GM12872 (cell line): ENCODE results near the gene LRRC1.

Source experiments
- TF ChIP-seq, protein P1 (sequence below): IDR thresholded peaks from 3 replicates; pipeline ENCODE4 v1.5.1; 2011; ENCODE audit warnings: low read depth, mild to moderate bottlenecking, low read length, moderate library complexity; ENCODE audit not compliant: insufficient read depth

The LRRC1 gene

DNA sequence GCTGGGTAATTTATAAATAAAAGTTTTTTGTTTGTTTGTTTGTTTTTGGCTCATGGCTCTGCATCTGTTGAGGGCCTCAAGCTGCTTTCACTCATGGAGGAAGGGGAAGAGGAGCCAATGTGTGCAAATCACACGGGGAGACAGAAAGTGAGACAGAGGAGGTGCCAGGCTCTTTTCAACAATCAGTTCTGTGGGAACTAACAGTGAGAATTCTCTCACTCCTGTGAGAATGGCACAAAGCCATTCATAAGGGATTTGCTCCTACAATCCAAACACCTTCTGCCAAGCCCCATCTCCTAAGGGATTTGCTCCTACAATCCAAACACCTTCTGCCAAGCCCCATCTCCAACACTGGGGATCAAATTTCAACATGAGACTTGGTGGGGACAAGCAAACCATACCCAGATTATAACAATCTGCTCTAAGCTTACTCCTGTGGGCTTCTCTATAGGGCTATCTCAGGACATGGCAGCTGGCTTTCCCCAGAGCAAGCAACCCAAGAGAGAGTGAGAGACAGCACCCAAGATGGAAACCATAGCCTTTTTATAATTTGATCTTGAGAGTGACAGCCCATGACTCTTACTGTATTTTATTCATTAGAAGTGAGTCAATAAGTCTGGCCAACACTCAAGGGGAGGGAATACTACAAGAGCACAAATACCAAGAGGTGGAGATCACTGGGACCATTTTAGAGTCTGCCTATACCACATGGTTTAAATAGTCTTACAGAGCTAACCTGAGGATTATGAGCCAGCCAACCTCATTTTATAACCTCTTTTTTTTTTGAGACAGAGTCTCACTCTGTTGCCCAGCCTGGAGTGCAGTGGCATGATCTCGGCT, 22.8 kb upstream of the LRRC1 start:
- TF ChIP-seq, protein P1, sequence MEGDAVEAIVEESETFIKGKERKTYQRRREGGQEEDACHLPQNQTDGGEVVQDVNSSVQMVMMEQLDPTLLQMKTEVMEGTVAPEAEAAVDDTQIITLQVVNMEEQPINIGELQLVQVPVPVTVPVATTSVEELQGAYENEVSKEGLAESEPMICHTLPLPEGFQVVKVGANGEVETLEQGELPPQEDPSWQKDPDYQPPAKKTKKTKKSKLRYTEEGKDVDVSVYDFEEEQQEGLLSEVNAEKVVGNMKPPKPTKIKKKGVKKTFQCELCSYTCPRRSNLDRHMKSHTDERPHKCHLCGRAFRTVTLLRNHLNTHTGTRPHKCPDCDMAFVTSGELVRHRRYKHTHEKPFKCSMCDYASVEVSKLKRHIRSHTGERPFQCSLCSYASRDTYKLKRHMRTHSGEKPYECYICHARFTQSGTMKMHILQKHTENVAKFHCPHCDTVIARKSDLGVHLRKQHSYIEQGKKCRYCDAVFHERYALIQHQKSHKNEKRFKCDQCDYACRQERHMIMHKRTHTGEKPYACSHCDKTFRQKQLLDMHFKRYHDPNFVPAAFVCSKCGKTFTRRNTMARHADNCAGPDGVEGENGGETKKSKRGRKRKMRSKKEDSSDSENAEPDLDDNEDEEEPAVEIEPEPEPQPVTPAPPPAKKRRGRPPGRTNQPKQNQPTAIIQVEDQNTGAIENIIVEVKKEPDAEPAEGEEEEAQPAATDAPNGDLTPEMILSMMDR: no peak

DNA sequence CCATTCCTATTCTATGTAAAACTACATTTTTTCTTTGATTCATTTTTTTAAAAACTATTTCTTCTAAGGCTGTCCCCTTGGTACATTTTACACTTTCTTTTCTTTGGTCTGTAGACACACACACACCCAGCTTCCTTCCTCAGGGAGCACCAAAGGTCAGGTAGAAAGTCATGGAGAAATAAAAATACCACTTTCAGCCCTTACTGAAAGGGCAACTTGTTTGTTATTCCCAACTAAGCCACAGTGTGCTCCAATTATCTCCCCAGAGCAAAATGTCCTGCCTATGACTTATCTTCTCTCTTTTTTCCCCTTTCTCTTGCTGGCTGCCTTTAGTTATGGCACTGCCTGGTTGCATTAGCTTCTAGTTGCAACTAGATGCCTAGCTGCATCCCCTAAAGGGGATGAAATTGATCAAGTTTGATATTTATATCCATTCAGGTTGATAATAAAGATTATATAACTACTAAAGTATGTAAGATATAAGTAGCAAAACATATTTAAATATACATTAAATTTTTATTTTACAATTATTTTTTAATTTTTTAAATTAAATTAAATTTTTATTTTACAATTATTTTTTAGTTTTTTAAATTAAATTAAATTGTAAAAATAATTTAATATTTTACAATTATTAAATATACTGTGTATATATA, 21.6 kb upstream of the LRRC1 start:
- TF ChIP-seq, protein P1: no peak

DNA sequence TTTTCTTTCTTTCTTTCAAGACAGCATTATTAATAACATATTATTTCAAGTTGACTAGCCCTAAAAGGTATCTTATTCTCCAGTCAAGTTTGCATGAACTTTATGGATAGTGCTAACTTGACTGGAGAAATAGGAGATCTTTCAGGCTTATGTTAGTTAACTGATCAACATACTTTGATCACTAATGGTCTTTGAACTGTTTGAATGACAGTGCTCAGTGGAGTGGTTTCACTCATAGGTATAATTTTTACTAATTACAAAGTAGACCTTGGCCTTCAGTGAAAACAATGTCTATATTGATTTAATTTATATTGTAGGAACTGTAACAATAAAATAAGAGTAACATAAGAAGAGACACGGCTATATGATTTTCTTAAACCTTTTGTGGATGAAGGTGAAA, 8.0 kb upstream of the LRRC1 start:
- TF ChIP-seq, protein P1: no peak

DNA sequence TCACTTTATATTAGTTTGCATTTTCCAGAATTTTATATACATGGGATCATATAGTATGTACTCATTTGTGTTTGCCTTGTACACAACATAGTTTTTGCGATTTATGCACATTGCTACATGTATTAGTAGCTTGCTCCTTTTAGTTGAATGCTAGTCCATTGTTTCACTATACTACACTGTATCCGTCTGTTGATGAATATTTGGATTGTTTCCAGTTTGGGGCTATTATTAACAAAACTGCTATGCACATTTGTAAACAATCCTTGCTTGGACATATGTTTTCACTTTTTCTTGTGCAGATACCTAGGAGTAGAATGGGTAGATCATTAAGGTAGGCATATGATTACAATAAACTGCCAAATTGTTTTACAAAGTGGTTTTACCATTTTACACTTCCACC, 3.9 kb upstream of the LRRC1 start:
- TF ChIP-seq, protein P1: no peak

DNA sequence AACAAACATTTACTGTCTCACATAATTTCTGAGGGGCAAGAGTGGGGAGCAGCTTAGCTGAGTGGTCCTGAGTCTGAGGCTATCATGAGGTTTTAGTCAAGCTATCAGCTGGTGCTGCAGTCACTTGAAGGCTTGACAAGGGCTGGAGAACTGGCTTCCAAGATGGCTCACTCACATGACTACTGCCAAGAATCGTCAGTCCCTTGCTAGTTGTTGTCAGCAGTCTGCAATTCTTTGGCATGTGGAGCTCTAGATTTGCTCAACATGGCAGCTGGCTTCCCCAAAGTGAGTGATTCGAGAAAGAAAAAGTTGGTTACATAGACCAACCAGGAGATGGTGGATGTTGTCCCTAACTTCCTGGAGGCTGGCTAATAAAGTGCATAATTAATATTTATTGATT, 2.8 kb upstream of the LRRC1 start:
- TF ChIP-seq, protein P1: no peak

DNA sequence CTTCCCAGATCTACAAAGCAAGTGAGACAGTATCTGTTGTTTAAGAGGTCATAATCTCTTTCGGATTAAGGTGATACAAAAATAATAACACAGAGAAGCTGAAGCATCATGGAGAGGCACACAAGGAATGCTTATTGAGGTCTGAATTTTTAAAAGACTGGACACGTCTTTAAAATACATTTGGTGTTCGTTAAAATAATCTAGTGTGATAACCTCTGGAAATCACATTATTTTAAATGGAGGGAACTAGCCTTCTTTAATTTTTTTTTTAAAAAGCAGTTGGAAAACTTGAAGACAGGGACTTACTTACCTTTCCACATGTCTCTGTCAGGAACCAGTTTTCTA, 1.9 kb upstream of the LRRC1 start:
- TF ChIP-seq, protein P1: no peak

DNA sequence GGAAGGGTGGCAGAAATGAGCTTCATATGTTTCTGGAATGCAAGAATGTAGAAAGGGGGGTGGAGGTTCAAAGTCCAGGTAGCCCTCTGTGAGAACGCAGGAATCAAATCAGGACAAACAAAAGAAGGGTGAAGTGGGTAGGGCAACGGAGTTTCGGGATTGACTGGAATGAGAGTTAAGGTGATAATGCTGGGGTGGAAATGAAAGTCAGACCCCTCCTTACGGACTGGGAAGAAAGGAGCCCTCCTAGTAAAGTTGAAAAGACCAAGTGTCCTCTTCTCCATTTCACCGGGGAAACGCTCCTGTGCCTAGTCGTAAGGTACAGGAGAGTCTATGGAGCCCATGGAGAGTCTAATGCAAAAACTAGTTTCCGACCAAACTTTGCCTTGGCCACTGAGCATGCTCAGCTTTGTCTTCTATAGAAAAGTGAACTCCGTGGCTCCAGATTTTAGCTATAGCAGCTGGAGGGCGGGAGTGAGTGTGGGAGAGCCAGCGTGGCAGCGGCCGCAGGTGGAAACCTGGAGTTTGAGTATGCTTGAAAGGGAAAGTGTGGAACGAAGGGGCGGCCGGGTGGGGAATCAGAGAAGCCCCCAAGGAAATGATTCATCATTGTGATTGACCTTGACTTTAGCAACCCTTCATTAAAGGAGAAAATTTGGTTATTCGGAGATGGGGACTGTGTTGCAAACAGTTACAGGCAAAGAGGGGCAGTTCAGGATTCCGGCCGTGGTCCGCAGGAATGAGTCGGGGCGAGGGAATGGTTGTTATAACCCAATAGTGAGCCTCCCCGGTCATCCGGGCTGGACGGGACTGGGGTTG, 1.3 kb upstream of the LRRC1 start:
- TF ChIP-seq, protein P1: no peak
